Heart right ventricle (tissue), 16 donors: ENCODE results near the gene TCF4. TPM values are rescaled to one million over a fixed set of nuclear protein-coding genes. Genes with fewer than 3 reads are reported as not detected.

Experiments used
- ATAC-seq, 8 donors: fragments of 200-7000 bp; cut with Tn5 transposase; one replicate each; pipeline ENCODE4 v1.9.1; 2020; ENCODE audit warnings: mild to moderate bottlenecking in 8 of 8, moderate library complexity in 8 of 8, moderate number of reproducible peaks in 1 of 8
- DNase-seq, 2 donors: peaks; one replicate each; pipeline ENCODE4 v3.0.0-alpha.2; 2020
- H3K27ac ChIP-seq, 10 donors: fragments of 200-600 bp; sonication (generic) in 2 of 10; one replicate each; pipeline versions ENCODE4 v1.5.0 to v1.8.0; 2020 to 2022; ENCODE audit warnings: mild to moderate bottlenecking in 3 of 10
- H3K27me3 ChIP-seq, 7 donors: fragments of 200-600 bp; one replicate each; pipeline ENCODE4 v1.8.0; 2021 to 2022; ENCODE audit warnings: mild to moderate bottlenecking in 2 of 7
- H3K36me3 ChIP-seq, 9 donors: fragments of 200-600 bp; sonication (generic) in 1 of 9; one replicate each; pipeline versions ENCODE4 v1.5.0 to v1.8.0; 2020 to 2022; ENCODE audit warnings: mild to moderate bottlenecking in 2 of 9
- H3K4me1 ChIP-seq, 9 donors: fragments of 200-600 bp; sonication (generic) in 1 of 9; one replicate each; pipeline versions ENCODE4 v1.5.0 to v1.8.0; 2020 to 2022; ENCODE audit warnings: mild to moderate bottlenecking in 4 of 9
- H3K4me3 ChIP-seq, 10 donors: fragments of 200-600 bp; sonication (generic) in 2 of 10; one replicate each; pipeline versions ENCODE4 v1.5.0 to v1.8.0; 2020 to 2022; ENCODE audit warnings: mild to moderate bottlenecking in 7 of 10, moderate library complexity in 2 of 10
- H3K9me3 ChIP-seq, 11 donors: fragments of 200-600 bp in 10 of 11; sonication (generic) in 2 of 11; one replicate each; pipeline versions ENCODE4 v1.5.0 to v1.8.0; 2013 to 2022; ENCODE audit warnings: mild to moderate bottlenecking in 2 of 11, control low read depth in 1 of 11, moderate library complexity in 1 of 11
- CTCF ChIP-seq, 9 donors: fragments of 200-600 bp; sonication (generic) in 2 of 9; IDR thresholded peaks; one replicate each; pipeline versions ENCODE4 v1.5.0 to v1.8.0; 2021 to 2022; ENCODE audit warnings: antibody characterized with exemption in 9 of 9, mild to moderate bottlenecking in 5 of 9, moderate library complexity in 1 of 9
- WGBS, 2 donors: extraction: QIAGEN DNeasy Blood & Tissue Kit; methylation state at CpG; one replicate each; pipeline ENCODE4 v1.1.7; 2013; ENCODE audit warnings: inconsistent platforms in 1 of 2; 5-methylcytosine and 5-hydroxymethylcytosine counted together
- intact Hi-C, 10 donors: fragments of 100-400 bp; cut with DNase I; formaldehyde crosslinking; loops; one replicate each; pipeline versions ENCODE4 v1.11.1 to v1.14.2; 2022
- polyA plus RNA-seq, 2 donors: library from polyadenylated mRNA; stranded (reverse); fragments of 200-250 nt; gene quantifications; one replicate each; pipeline ENCODE4 v1.2.3, GENCODE V29; 2013
- total RNA-seq, 10 donors: library from RNA; stranded (reverse); fragmentation: NEBNext Ultra II Directional in 3 of 10; extraction: Animal tissue kit (Norgen Biotek cat#: 25700) in 3 of 10; gene quantifications; one replicate each; pipeline versions ENCODE4 v1.2.1 to v1.2.4, GENCODE V29; 2021 to 2023
- donor health status: Arrhythmogenic right ventricular cardiomyopathy.
- donor health status: ischemic (EF 13 %, LVEDD 7.1; RV severe dilation, severe dysfunction).
- donor health status: healthy with polysubstance abuse.
- donor health status: DM: no; HTN: yes; CAD: no.
- donor health status: DM: no; HTN: no; CAD: no.
- donor health status: ischemic (EF 25% LVEDD 6.9; RV normal size, moderate dysfunction).
- donor health status: ischemic (EF 25% LVEDD 5.7; RV mildly dilated, moderate dysfunction).
- donor health status: healthy.
- donor health status: DM: yes; HTN: yes; CAD: no.
- donor health status: Ischemic cardiomyopathy.
- donor health status: ischemic (EF 35%, LVEDD 5.7; RV mildly dilated, moderate dysfunction).
- donor health status: nonischemic (EF 11% LVEDD 7.7; RV severe dilation, severe dysfunction).
- donor health status: DM: yes; HTN: yes; CAD: no.
- donor health status: PGD.
- donor health status: ischemic (EF 29% LVEDD 5.4; RV normal size, mild dysfunction).
- donor health status: nonischemic (EF 23%, LVEDD 6.1; RV moderate dilation, normal function).

TCF4 gene
- total and polyA plus RNA-seq, 12 donors = 12.6 to 90.1 (median 65.5) TPM

GRCh38 chr18:55374741-55375140 is 213.3 kb downstream of the TCF4 start:
- peaks cover 0 to 21% (median 0%) of the 10 kb centered on the region in 9 donors for H3K4me1 ChIP-seq
- no peaks in the 10 kb centered on the region for H3K36me3 ChIP-seq
- peaks cover 0 to 18% (median 0%) of the 10 kb centered on the region in 11 donors for H3K9me3 ChIP-seq
- no peak for TF ChIP-seq CTCF (IDR thresholded peaks at IDR 0.05)
- 84 to 87% methylated on average over 1 of the region's 1 CpG for WGBS, 2 donors
- ATAC-seq (no peak), DNase-seq (no peak)
- no peaks in the 10 kb centered on the region for H3K27me3 ChIP-seq
- no peak overlapping the region for H3K27ac ChIP-seq
- intact Hi-C loops = no loop called here
- no peak overlapping the region for H3K4me3 ChIP-seq

- TF ChIP-seq CTCF (IDR thresholded peaks at IDR 0.05) = no peak
- Histone ChIP-seq H3K4me3 (no peak overlapping the region), H3K9me3 (peaks cover 0 to 18% (median 0%) of the 10 kb centered on the region in 11 donors), H3K27ac (no peak overlapping the region), H3K4me1 (peaks cover 0 to 15% (median 0%) of the 10 kb centered on the region in 9 donors), H3K27me3 (no peaks in the 10 kb centered on the region), H3K36me3 (no peaks in the 10 kb centered on the region)
- ATAC-seq (no peak), DNase-seq (no peak)
- WGBS, 2 donors = 88 to 89% methylated on average over 2 of the region's 2 CpGs
- intact Hi-C loops = no loop called here
Observed at GRCh38 chr18:55372209-55372608, 215.8 kb downstream of the TCF4 start.

GRCh38 chr18:55370936-55371335 is 217.1 kb downstream of the TCF4 start:
- peaks cover 0 to 18% (median 0%) of the 10 kb centered on the region in 11 donors for H3K9me3 ChIP-seq
- no peak overlapping the region for H3K4me3 ChIP-seq
- no peak for DNase-seq
- H3K27ac ChIP-seq = no peak overlapping the region
- no peaks in the 10 kb centered on the region for H3K36me3 ChIP-seq
- H3K4me1 ChIP-seq = peaks cover 0 to 11% (median 0%) of the 10 kb centered on the region in 9 donors
- no peak for TF ChIP-seq CTCF (IDR thresholded peaks at IDR 0.05)
- ATAC-seq = no peak
- H3K27me3 ChIP-seq = no peaks in the 10 kb centered on the region
- intact Hi-C loops = no loop called here

- no peak for DNase-seq
Observed at GRCh38 chr18:55369346-55369745, 218.6 kb downstream of the TCF4 start.

More at GRCh38 chr18:55369346-55369745, 218.6 kb downstream of the TCF4 start:
- Histone ChIP-seq H3K4me3 (no peak overlapping the region), H3K27ac (no peak overlapping the region), H3K4me1 (peaks cover 0 to 11% (median 0%) of the 10 kb centered on the region in 9 donors), H3K36me3 (no peaks in the 10 kb centered on the region), H3K27me3 (no peaks in the 10 kb centered on the region), H3K9me3 (peaks cover 0 to 13% (median 0%) of the 10 kb centered on the region in 11 donors)
- ATAC-seq = no peak
- WGBS, 2 donors = 97 to 100% methylated on average over 2 of the region's 2 CpGs
- intact Hi-C loops = no loop called here
- no peak for TF ChIP-seq CTCF (IDR thresholded peaks at IDR 0.05)
